SK-N-SH treated with all-trans-retinoic acid at 6 μM for 48 hours (cell line): Measurements from ENCODE around the gene HAP1.

ENCODE experiments used
- ATAC-seq: fragments of 200-7000 bp; cut with Tn5 transposase; 3 replicates; pipeline ENCODE4 v1.9.1; 2020; ENCODE audit warnings: mild to moderate bottlenecking, moderate library complexity
- ARNTL ChIP-seq: fragments of 450-650 bp; formaldehyde crosslinking; IDR thresholded peaks from 2 replicates; pipeline ENCODE4 v1.5.0; 2020; ENCODE audit warnings: low read depth, mild to moderate bottlenecking, moderate library complexity, borderline replicate concordance
- BACH2 ChIP-seq: fragments of 250-450 bp; sonication (Bioruptor Pico); IDR thresholded peaks from 2 replicates; pipeline ENCODE4 v1.9.0; 2021; ENCODE audit warnings: mild to moderate bottlenecking, borderline replicate concordance
- CREB5 ChIP-seq: fragments of 250-450 bp; sonication (Bioruptor Pico); IDR thresholded peaks from 2 replicates; pipeline ENCODE4 v1.5.1; 2020; ENCODE audit warnings: low read depth, mild to moderate bottlenecking, moderate library complexity
- CSDC2 ChIP-seq: fragments of 250-450 bp; sonication (Bioruptor Pico); IDR thresholded peaks from 2 replicates; pipeline ENCODE4 v1.5.0; 2020; ENCODE audit warnings: mild to moderate bottlenecking, moderate library complexity
- ESRRG ChIP-seq: fragments of 250-450 bp; sonication (Bioruptor Pico); IDR thresholded peaks from 2 replicates; pipeline ENCODE4 v1.6.1; 2021; ENCODE audit warnings: mild to moderate bottlenecking
- GLIS3 ChIP-seq: fragments of 250-450 bp; sonication (Bioruptor Pico); IDR thresholded peaks from 2 replicates; pipeline ENCODE4 v1.5.0; 2020; ENCODE audit warnings: mild to moderate bottlenecking, moderate library complexity
- ISL1 ChIP-seq: fragments of 250-450 bp; sonication (Bioruptor Pico); IDR thresholded peaks from 2 replicates; pipeline ENCODE4 v2.1.2; 2022; ENCODE audit warnings: mild to moderate bottlenecking, moderate library complexity
- OSR1 ChIP-seq: fragments of 250-450 bp; sonication (Bioruptor Pico); IDR thresholded peaks from 2 replicates; pipeline ENCODE4 v1.8.0; 2022; ENCODE audit warnings: moderate library complexity, mild to moderate bottlenecking, inconsistent platforms
- PATZ1 ChIP-seq: fragments of 250-450 bp; sonication (Bioruptor Pico); IDR thresholded peaks from 2 replicates; pipeline ENCODE4 v1.8.0; 2020; ENCODE audit warnings: mild to moderate bottlenecking, moderate library complexity, borderline replicate concordance
- POU6F1 ChIP-seq: fragments of 250-450 bp; sonication (Bioruptor Pico); IDR thresholded peaks from 2 replicates; pipeline ENCODE4 v1.8.0; 2021; ENCODE audit warnings: low read depth, mild to moderate bottlenecking, moderate library complexity, borderline replicate concordance
- PPARA ChIP-seq: fragments of 250-450 bp; sonication (Bioruptor Pico); IDR thresholded peaks from 2 replicates; pipeline ENCODE4 v1.5.0; 2020; ENCODE audit warnings: mild to moderate bottlenecking, borderline replicate concordance
- RARB ChIP-seq: fragments of 250-450 bp; sonication (Bioruptor Pico); IDR thresholded peaks from 2 replicates; pipeline ENCODE4 v1.8.0; 2021; ENCODE audit warnings: mild to moderate bottlenecking, moderate library complexity
- SNAI2 ChIP-seq: fragments of 250-450 bp; sonication (Bioruptor Pico); IDR thresholded peaks from 2 replicates; pipeline ENCODE4 v1.5.0; 2020; ENCODE audit warnings: mild to moderate bottlenecking, moderate library complexity
- TCF4 ChIP-seq: fragments of 250-450 bp; sonication (Bioruptor Pico); IDR thresholded peaks from 2 replicates; pipeline ENCODE4 v1.8.0; 2021; ENCODE audit warnings: mild to moderate bottlenecking, moderate library complexity, borderline replicate concordance
- TOX ChIP-seq: fragments of 250-450 bp; sonication (Bioruptor Pico); IDR thresholded peaks from 2 replicates; pipeline ENCODE4 v1.8.0; 2021; ENCODE audit warnings: mild to moderate bottlenecking, moderate library complexity, borderline replicate concordance
- TSHZ2 ChIP-seq: fragments of 250-450 bp; sonication (Bioruptor Pico); IDR thresholded peaks from 2 replicates; pipeline ENCODE4 v1.5.0; 2020; ENCODE audit warnings: mild to moderate bottlenecking, moderate library complexity
- ZC3H10 ChIP-seq: fragments of 250-450 bp; sonication (Bioruptor Pico); IDR thresholded peaks from 2 replicates; pipeline ENCODE4 v1.5.1; 2021; ENCODE audit warnings: mild to moderate bottlenecking, moderate library complexity
- ZFP3 ChIP-seq: fragments of 250-450 bp; sonication (Bioruptor Pico); IDR thresholded peaks from 2 replicates; pipeline ENCODE4 v1.5.0; 2020; ENCODE audit warnings: mild to moderate bottlenecking, moderate library complexity
- ZFP30 ChIP-seq: fragments of 450-650 bp; formaldehyde crosslinking; IDR thresholded peaks from 2 replicates; pipeline ENCODE4 v1.5.0; 2022; ENCODE audit warnings: mild to moderate bottlenecking, moderate library complexity
- ZNF565 ChIP-seq: fragments of 450-650 bp; formaldehyde crosslinking; conservative IDR thresholded peaks from 2 replicates; pipeline ENCODE4 v1.5.0; 2020; ENCODE audit warnings: low read depth, mild to moderate bottlenecking, moderate library complexity
- ZNF70 ChIP-seq: fragments of 450-650 bp; formaldehyde crosslinking; IDR thresholded peaks from 2 replicates; pipeline ENCODE4 v1.5.0; 2020; ENCODE audit warnings: mild to moderate bottlenecking, moderate library complexity
- ZNF8 ChIP-seq: fragments of 450-650 bp; formaldehyde crosslinking; IDR thresholded peaks from 2 replicates; pipeline ENCODE4 v1.5.0; 2020; ENCODE audit warnings: mild to moderate bottlenecking, moderate library complexity

HAP1 gene

GRCh38 chr17:41681776-41682175, 52.7 kb downstream of the HAP1 start:
- ATAC-seq = no peak
- TF ChIP-seq TOX (CRISPR knock-in tag) (no peak), BACH2 (CRISPR knock-in tag) (no peak), CSDC2 (CRISPR knock-in tag) (no peak), ZC3H10 (CRISPR knock-in tag) (no peak), GLIS3 (CRISPR knock-in tag) (no peak), CREB5 (CRISPR knock-in tag) (no peak), ARNTL (CRISPR knock-in tag) (no peak), ZNF565 (no peak), ZNF70 (CRISPR knock-in tag) (no peak), PPARA (no peak)

GRCh38 chr17:41680426-41681040, 53.9 kb downstream of the HAP1 start:
- ATAC-seq = no peak

More at GRCh38 chr17:41680426-41681040, 53.9 kb downstream of the HAP1 start:
- TF ChIP-seq PPARA (no peak), ZFP3 (CRISPR knock-in tag) (no peak), POU6F1 (no peak), OSR1 (CRISPR knock-in tag) (no peak), BACH2 (CRISPR knock-in tag) (no peak), CREB5 (CRISPR knock-in tag) (no peak), RARB (no peak), SNAI2 (CRISPR knock-in tag) (no peak), TCF4 (CRISPR knock-in tag) (no peak), TSHZ2 (CRISPR knock-in tag) (no peak), GLIS3 (CRISPR knock-in tag) (no peak), PATZ1 (CRISPR knock-in tag) (no peak), TOX (CRISPR knock-in tag) (no peak), ARNTL (CRISPR knock-in tag) (no peak), ZNF8 (CRISPR knock-in tag) (no peak), ESRRG (no peak), ZFP30 (CRISPR knock-in tag) (no peak), CSDC2 (CRISPR knock-in tag) (no peak), ISL1 (CRISPR knock-in tag) (no peak)
